HCT116 (cell line): ENCODE data around the gene SMYD3. TPM values are rescaled to one million over a fixed set of nuclear protein-coding genes. Genes with fewer than 3 reads are reported as not detected.

Source experiments
- ATAC-seq: fragments of 200-7000 bp; cut with Tn5 transposase; 2 replicates; pipeline ENCODE4 v1.9.1; 2020; ENCODE audit warnings: mild to moderate bottlenecking, moderate library complexity
- BruUV-seq: library from RNA; stranded (reverse); fragments of 400-500 nt; replicated peaks from 2 replicates; lab custom pipeline; 2021; lab: Mats Ljungman, UMichigan
- CTCF ChIA-PET: fragments of 300-600 bp; sonication (Branson Sonifier 250); formaldehyde crosslinking; loops from one replicate; lab custom pipeline; 2021; ENCODE audit warnings: antibody characterized with exemption; lab: Charles Lee
- POLR2A ChIA-PET: fragments of 300-600, 350-600 bp; sonication (Branson Sonifier 250); formaldehyde crosslinking; loops from one replicate; lab custom pipeline; 2021; ENCODE audit warnings: antibody characterized with exemption; lab: Charles Lee
- RAD21 ChIA-PET, 2 experiments: fragments of 300-600 bp; sonication (Branson Sonifier 250); formaldehyde crosslinking; loops; one replicate each; lab custom pipeline; 2023; ENCODE audit warnings: low total read pairs in 2 of 2; ENCODE audit not compliant: uncharacterized antibody in 2 of 2, unreplicated experiment in 2 of 2, low non-redundant PET in 1 of 2; lab: Charles Lee
- DNase-seq: peaks from one replicate; pipeline ENCODE4 v3.0.0-alpha.2; 2010; ENCODE audit warnings: low read depth, low spot score
- H2AFZ ChIP-seq: fragments of 200-600 bp; shearing (Covaris generic), sonication (generic); 2 replicates; pipeline ENCODE4 v1.6.1; 2017; ENCODE audit warnings: low read depth, mixed run types, mixed read lengths, antibody characterized with exemption, low read length; ENCODE audit not compliant: poor library complexity, severe bottlenecking
- H3K27ac ChIP-seq: 2 replicates; pipeline ENCODE4 v1.5.1; 2012; ENCODE audit warnings: low read depth, low read length
- H3K27me3 ChIP-seq: fragments of 200-600 bp; sonication (generic); 2 replicates; pipeline ENCODE4 v1.6.1; 2016; ENCODE audit warnings: mixed run types, low read length, mixed read lengths; ENCODE audit not compliant: insufficient read depth
- H3K36me3 ChIP-seq, 2 experiments: fragments of 200-500 bp in 1 of 2; fragments of 200-600 bp in 1 of 2; sonication (Bioruptor generic) in 1 of 2; sonication (generic) in 1 of 2; 2 replicates each; pipeline versions ENCODE4 v1.5.1 to v1.6.1; 2014 to 2016; ENCODE audit warnings: low read length in 2 of 2, inconsistent platforms in 1 of 2, mixed read lengths in 1 of 2, mixed run types in 1 of 2; ENCODE audit not compliant: insufficient read depth in 2 of 2, control insufficient read depth in 1 of 2
- H3K4me1 ChIP-seq, 2 experiments: fragments of 200-600 bp in 1 of 2; sonication (generic) in 1 of 2; 2 replicates each; pipeline versions ENCODE4 v1.5.1 to v1.6.1; 2012 to 2017; ENCODE audit warnings: low read length in 2 of 2, inconsistent platforms in 1 of 2, mild to moderate bottlenecking in 1 of 2, mixed read lengths in 1 of 2, mixed run types in 1 of 2, moderate library complexity in 1 of 2; ENCODE audit not compliant: insufficient read depth in 2 of 2, control insufficient read depth in 1 of 2
- H3K4me2 ChIP-seq: fragments of 200-600 bp; sonication (generic); 2 replicates; pipeline ENCODE4 v1.6.1; 2017; ENCODE audit warnings: mixed run types, low read length, mixed read lengths
- H3K4me3 ChIP-seq, 2 experiments: fragments of 200-600 bp in 1 of 2; sonication (generic) in 1 of 2; replicated peaks in 1 of 2; 2 replicates each; pipeline ENCODE4 v1.5.1; 2011 to 2016; ENCODE audit warnings: low read length in 2 of 2, control low read depth in 1 of 2, low read depth in 1 of 2, mild to moderate bottlenecking in 1 of 2, mixed read lengths in 1 of 2, mixed run types in 1 of 2
- H3K79me2 ChIP-seq: fragments of 200-600 bp; sonication (generic); 2 replicates; pipeline ENCODE4 v1.6.1; 2017; ENCODE audit warnings: mild to moderate bottlenecking, mixed run types, low read length, moderate library complexity, mixed read lengths; ENCODE audit not compliant: insufficient read depth
- H3K9ac ChIP-seq: fragments of 200-600 bp; sonication (generic); 2 replicates; pipeline ENCODE4 v1.6.1; 2016; ENCODE audit warnings: low read length, mixed read lengths
- H3K9me2 ChIP-seq: fragments of 200-600 bp; sonication (generic), shearing (Covaris generic); 2 replicates; pipeline ENCODE4 v1.6.1; 2017; ENCODE audit warnings: mixed run types, mild to moderate bottlenecking, moderate library complexity; ENCODE audit not compliant: insufficient read depth
- H3K9me3 ChIP-seq, 2 experiments: fragments of 200-500 bp in 1 of 2; fragments of 200-600 bp in 1 of 2; sonication (Bioruptor generic) in 1 of 2; sonication (generic) in 1 of 2; 2 replicates each; pipeline ENCODE4 v1.6.1; 2014 to 2017; ENCODE audit warnings: low read length in 2 of 2, mixed read lengths in 2 of 2, inconsistent platforms in 1 of 2, low read depth in 1 of 2, mild to moderate bottlenecking in 1 of 2, mixed run types in 1 of 2, moderate library complexity in 1 of 2; ENCODE audit not compliant: control insufficient read depth in 1 of 2, insufficient read depth in 1 of 2
- H4K20me1 ChIP-seq: fragments of 200-600 bp; sonication (generic), shearing (Covaris generic); 2 replicates; pipeline ENCODE4 v1.6.1; 2017; ENCODE audit warnings: mixed run types, mild to moderate bottlenecking, moderate library complexity; ENCODE audit not compliant: insufficient read depth
- CBX3 ChIP-seq: IDR thresholded peaks from 2 replicates; pipeline ENCODE4 v1.6.1; 2012; ENCODE audit warnings: low read depth
- CEBPB ChIP-seq: IDR thresholded peaks from 2 replicates; pipeline ENCODE4 v1.6.1; 2012; ENCODE audit warnings: low read depth
- EGR1 ChIP-seq: IDR thresholded peaks from 2 replicates; pipeline ENCODE4 v1.6.1; 2012; ENCODE audit warnings: low read depth
- EZH2 ChIP-seq: fragments of 200-600 bp; sonication (generic); IDR thresholded peaks from 2 replicates; pipeline ENCODE4 v1.6.1; 2017; ENCODE audit warnings: antibody characterized with exemption, mixed run types
- POLR2A ChIP-seq: IDR thresholded peaks from 2 replicates; pipeline ENCODE4 v1.7.0; 2011; ENCODE audit warnings: borderline replicate concordance; ENCODE audit not compliant: insufficient read depth, insufficient read length; ENCODE audit errors: extremely low read depth
- POLR2AphosphoS5 ChIP-seq: IDR thresholded peaks from 2 replicates; pipeline ENCODE4 v1.6.1; 2011; ENCODE audit warnings: mild to moderate bottlenecking, low read depth, low read length, moderate library complexity
- RAD21 ChIP-seq: IDR thresholded peaks from 2 replicates; pipeline ENCODE4 v1.6.1; 2012; ENCODE audit warnings: low read depth, mild to moderate bottlenecking
- SIN3A ChIP-seq: IDR thresholded peaks from 2 replicates; pipeline ENCODE4 v1.6.1; 2012; ENCODE audit warnings: low read depth
- SP1 ChIP-seq: IDR thresholded peaks from 2 replicates; pipeline ENCODE4 v1.6.1; 2012; ENCODE audit warnings: low read depth
- intact Hi-C: fragments of 100-400 bp; cut with micrococcal nuclease; formaldehyde crosslinking; loops from 2 replicates; pipeline ENCODE4 v1.10.0; 2022
- total RNA-seq: library from RNA; stranded (reverse); gene quantifications from one replicate; pipeline ENCODE4 v1.2.1, GENCODE V29; 2021; ENCODE audit not compliant: unreplicated experiment
- TF ChIP-seq, protein P1 (sequence below), 3 experiments: fragments of 200-600 bp in 1 of 3; sonication (generic) in 1 of 3; IDR thresholded peaks in 2 of 3; conservative IDR thresholded peaks in 1 of 3; 2 replicates each; pipeline ENCODE4 v1.5.1; 2012 to 2017; ENCODE audit warnings: low read depth in 2 of 3, low read length in 2 of 3, antibody characterized with exemption in 1 of 3, borderline replicate concordance in 1 of 3, control low read depth in 1 of 3, mild to moderate bottlenecking in 1 of 3, mixed read lengths in 1 of 3, mixed run types in 1 of 3, moderate library complexity in 1 of 3; ENCODE audit not compliant: insufficient read depth in 1 of 3
- TF ChIP-seq, protein P2 (sequence below): IDR thresholded peaks from 2 replicates; pipeline ENCODE4 v1.6.1; 2012; ENCODE audit warnings: low read depth
- TF ChIP-seq, protein P3 (sequence below): IDR thresholded peaks from 2 replicates; pipeline ENCODE4 v1.6.1; 2011; ENCODE audit warnings: mild to moderate bottlenecking, low read length, moderate library complexity; ENCODE audit not compliant: insufficient replicate concordance; ENCODE audit errors: extremely low read depth

SMYD3 gene
- total RNA-seq, 1 experiment from 2014 or later = 33.6 TPM

DNA sequence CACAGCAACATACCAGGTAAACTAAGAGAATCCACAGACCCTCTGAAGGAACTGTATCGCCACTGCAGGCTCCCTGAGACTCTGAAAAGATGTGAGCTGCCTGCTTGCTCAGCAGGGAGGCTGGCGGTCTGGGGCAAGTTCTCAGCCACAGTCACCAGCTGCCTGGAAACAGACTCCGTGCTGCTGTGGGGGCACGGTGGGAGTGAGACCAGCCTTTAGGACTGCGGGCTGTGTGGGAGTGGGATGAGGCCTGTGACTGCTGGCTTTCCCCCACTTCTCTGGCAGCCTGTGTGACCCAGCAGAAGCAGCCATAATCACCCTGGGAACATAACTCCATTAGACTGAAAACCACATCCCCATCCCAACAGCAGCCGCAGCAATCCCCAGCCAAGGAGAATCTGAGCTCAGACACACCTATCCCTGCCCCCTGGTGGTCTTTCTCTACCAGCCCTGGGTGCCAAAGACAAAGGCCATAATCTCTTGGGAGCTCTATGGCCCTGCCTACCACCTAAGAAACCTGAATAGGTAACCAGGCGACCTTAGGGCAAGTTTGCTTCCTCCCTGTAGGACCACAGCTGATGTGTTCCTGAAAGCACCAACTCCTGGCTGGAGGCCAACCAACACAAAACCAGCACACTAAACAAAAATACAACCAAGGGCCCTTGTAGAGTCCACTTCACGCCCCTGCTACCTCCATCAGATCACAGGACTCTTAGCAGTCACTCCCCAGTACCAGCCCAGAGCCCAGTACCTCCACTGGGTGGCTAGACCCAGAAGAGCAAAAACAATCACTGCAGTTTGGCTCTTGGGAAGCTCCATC, 151.5 kb downstream of the SMYD3 start:
- BruUV-seq = no TSS peak
- ATAC-seq = peak; percentile 36
- no peaks in the 10 kb centered on the region for H3K36me3 ChIP-seq
- no peak overlapping the region for H3K27ac ChIP-seq
- POLR2A ChIA-PET = no interaction called here
- CTCF ChIA-PET = no interaction called here
- RAD21 ChIA-PET = no interaction called here
- H3K9me2 ChIP-seq = no peaks in the 10 kb centered on the region
- no peaks in the 10 kb centered on the region for H3K79me2 ChIP-seq
- no peaks in the 10 kb centered on the region for H3K4me1 ChIP-seq
- no peak overlapping the region for H3K4me3 ChIP-seq
- no peaks in the 10 kb centered on the region for H3K27me3 ChIP-seq
- intact Hi-C loops = no loop called here
- TF ChIP-seq POLR2AphosphoS5 (no peak), SIN3A (no peak)
- TF ChIP-seq, protein P1, sequence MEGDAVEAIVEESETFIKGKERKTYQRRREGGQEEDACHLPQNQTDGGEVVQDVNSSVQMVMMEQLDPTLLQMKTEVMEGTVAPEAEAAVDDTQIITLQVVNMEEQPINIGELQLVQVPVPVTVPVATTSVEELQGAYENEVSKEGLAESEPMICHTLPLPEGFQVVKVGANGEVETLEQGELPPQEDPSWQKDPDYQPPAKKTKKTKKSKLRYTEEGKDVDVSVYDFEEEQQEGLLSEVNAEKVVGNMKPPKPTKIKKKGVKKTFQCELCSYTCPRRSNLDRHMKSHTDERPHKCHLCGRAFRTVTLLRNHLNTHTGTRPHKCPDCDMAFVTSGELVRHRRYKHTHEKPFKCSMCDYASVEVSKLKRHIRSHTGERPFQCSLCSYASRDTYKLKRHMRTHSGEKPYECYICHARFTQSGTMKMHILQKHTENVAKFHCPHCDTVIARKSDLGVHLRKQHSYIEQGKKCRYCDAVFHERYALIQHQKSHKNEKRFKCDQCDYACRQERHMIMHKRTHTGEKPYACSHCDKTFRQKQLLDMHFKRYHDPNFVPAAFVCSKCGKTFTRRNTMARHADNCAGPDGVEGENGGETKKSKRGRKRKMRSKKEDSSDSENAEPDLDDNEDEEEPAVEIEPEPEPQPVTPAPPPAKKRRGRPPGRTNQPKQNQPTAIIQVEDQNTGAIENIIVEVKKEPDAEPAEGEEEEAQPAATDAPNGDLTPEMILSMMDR (IDR thresholded peaks at IDR 0.05 in 2 of 3, conservative IDR thresholded peaks at IDR 0.05 in 1 of 3; ENCODE audit: borderline replicate concordance in 1 of 3, insufficient read depth in 1 of 3, low read depth in 2 of 3, low read length in 2 of 3) = 0 out of 6 replicates have a peak, but pooled peaks of 2 of the 3 experiments have one; percentile 5 to 16
- no peaks in the 10 kb centered on the region for H4K20me1 ChIP-seq
- H3K4me2 ChIP-seq = no peak overlapping the region
- H3K9me3 ChIP-seq = no peaks in the 10 kb centered on the region
- H2AFZ ChIP-seq = no peak overlapping the region
- no peak for DNase-seq
- H3K9ac ChIP-seq = no peak overlapping the region

DNA sequence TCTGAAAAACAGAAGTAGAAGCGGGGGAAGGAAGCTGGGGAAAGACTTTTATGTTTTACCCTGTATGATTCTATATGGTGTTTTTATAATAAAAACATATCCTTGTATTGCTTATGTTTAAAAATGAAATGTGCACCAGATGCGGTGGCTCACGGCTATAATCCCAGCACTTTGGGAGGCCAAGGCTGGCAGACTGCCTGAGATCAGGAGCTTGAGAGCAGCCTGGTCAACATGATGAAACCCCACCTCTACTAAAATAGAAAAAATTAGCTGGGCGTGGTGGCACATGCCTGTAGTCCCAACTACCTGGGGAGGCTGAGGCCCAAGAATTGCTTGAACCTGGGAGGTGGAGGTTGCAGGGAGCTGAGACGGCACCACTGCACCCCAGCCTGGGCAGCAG, 155.4 kb downstream of the SMYD3 start:
- intact Hi-C loops = no loop called here
- ATAC-seq (no peak), DNase-seq (no peak)
- no peak overlapping the region for H3K27ac ChIP-seq
- H3K4me3 ChIP-seq = no peak overlapping the region
- H3K36me3 ChIP-seq = no peaks in the 10 kb centered on the region
- BruUV-seq = no TSS peak
- H3K4me1 ChIP-seq = no peaks in the 10 kb centered on the region
- CTCF ChIA-PET = no interaction called here
- H3K9ac ChIP-seq = no peak overlapping the region
- RAD21 ChIA-PET = interaction anchor here in 1 of 2 experiments (0.7 kb wide), 1 partner anchor 529 kb away, joined by 4 read pairs; no protein-coding TSS in a partner anchor
- H3K4me2 ChIP-seq = no peak overlapping the region
- POLR2A ChIA-PET = no interaction called here
- no peak overlapping the region for H2AFZ ChIP-seq
- no peaks in the 10 kb centered on the region for H3K79me2 ChIP-seq
- no peaks in the 10 kb centered on the region for H4K20me1 ChIP-seq
- H3K27me3 ChIP-seq = no peaks in the 10 kb centered on the region
- H3K9me2 ChIP-seq = no peaks in the 10 kb centered on the region
- no peaks in the 10 kb centered on the region for H3K9me3 ChIP-seq
- TF ChIP-seq CEBPB (no peak), RAD21 (no peak), CBX3 (no peak), EZH2 (no peak), SP1 (no peak), EGR1 (no peak), POLR2A (no peak)
- TF ChIP-seq, protein P2, sequence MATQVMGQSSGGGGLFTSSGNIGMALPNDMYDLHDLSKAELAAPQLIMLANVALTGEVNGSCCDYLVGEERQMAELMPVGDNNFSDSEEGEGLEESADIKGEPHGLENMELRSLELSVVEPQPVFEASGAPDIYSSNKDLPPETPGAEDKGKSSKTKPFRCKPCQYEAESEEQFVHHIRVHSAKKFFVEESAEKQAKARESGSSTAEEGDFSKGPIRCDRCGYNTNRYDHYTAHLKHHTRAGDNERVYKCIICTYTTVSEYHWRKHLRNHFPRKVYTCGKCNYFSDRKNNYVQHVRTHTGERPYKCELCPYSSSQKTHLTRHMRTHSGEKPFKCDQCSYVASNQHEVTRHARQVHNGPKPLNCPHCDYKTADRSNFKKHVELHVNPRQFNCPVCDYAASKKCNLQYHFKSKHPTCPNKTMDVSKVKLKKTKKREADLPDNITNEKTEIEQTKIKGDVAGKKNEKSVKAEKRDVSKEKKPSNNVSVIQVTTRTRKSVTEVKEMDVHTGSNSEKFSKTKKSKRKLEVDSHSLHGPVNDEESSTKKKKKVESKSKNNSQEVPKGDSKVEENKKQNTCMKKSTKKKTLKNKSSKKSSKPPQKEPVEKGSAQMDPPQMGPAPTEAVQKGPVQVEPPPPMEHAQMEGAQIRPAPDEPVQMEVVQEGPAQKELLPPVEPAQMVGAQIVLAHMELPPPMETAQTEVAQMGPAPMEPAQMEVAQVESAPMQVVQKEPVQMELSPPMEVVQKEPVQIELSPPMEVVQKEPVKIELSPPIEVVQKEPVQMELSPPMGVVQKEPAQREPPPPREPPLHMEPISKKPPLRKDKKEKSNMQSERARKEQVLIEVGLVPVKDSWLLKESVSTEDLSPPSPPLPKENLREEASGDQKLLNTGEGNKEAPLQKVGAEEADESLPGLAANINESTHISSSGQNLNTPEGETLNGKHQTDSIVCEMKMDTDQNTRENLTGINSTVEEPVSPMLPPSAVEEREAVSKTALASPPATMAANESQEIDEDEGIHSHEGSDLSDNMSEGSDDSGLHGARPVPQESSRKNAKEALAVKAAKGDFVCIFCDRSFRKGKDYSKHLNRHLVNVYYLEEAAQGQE = no peak
- TF ChIP-seq, protein P3, sequence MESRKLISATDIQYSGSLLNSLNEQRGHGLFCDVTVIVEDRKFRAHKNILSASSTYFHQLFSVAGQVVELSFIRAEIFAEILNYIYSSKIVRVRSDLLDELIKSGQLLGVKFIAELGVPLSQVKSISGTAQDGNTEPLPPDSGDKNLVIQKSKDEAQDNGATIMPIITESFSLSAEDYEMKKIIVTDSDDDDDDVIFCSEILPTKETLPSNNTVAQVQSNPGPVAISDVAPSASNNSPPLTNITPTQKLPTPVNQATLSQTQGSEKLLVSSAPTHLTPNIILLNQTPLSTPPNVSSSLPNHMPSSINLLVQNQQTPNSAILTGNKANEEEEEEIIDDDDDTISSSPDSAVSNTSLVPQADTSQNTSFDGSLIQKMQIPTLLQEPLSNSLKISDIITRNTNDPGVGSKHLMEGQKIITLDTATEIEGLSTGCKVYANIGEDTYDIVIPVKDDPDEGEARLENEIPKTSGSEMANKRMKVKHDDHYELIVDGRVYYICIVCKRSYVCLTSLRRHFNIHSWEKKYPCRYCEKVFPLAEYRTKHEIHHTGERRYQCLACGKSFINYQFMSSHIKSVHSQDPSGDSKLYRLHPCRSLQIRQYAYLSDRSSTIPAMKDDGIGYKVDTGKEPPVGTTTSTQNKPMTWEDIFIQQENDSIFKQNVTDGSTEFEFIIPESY = no peak
